CD14-positive monocyte (primary cell): ENCODE data around the gene GRM4. TPM values are rescaled to one million over a fixed set of nuclear protein-coding genes. Genes with fewer than 3 reads are reported as not detected.

Experiments
- DNase-seq, 3 donors: peaks; one replicate each; pipeline ENCODE4 v3.0.0-alpha.2; 2011 to 2022
- H2AFZ ChIP-seq: 2 replicates; pipeline ENCODE4 v1.6.0; 2012; ENCODE audit warnings: mild to moderate bottlenecking, low read depth, low read length, inconsistent platforms; ENCODE audit not compliant: insufficient read depth, poor library complexity, severe bottlenecking
- H3K27ac ChIP-seq, 2 donors: 1 replicate in 1 of 2; 2 replicates in 1 of 2; pipeline ENCODE4 v1.5.1; 2012 to 2013; ENCODE audit warnings: low read length in 2 of 2, control low read depth in 1 of 2, inconsistent platforms in 1 of 2, low read depth in 1 of 2, mild to moderate bottlenecking in 1 of 2
- H3K27me3 ChIP-seq, 2 donors: one replicate each; pipeline versions ENCODE4 v1.6.0 to v1.6.1; 2011 to 2013; ENCODE audit warnings: low read length in 2 of 2; ENCODE audit not compliant: control insufficient read depth in 2 of 2, insufficient read depth in 2 of 2
- H3K36me3 ChIP-seq, 2 donors: replicated peaks in 1 of 2; 1 replicate in 1 of 2; 2 replicates in 1 of 2; pipeline versions ENCODE4 v1.5.1 to v1.6.1; 2012 to 2013; ENCODE audit warnings: low read length in 2 of 2, control low read depth in 1 of 2, inconsistent platforms in 1 of 2, mild to moderate bottlenecking in 1 of 2; ENCODE audit not compliant: insufficient read depth in 2 of 2, control insufficient read depth in 1 of 2
- H3K4me1 ChIP-seq, 2 donors: 1 replicate in 1 of 2; 2 replicates in 1 of 2; pipeline versions ENCODE4 v1.5.1 to v1.6.1; 2012 to 2013; ENCODE audit warnings: low read length in 2 of 2, control low read depth in 1 of 2, inconsistent platforms in 1 of 2, mild to moderate bottlenecking in 1 of 2, moderate library complexity in 1 of 2; ENCODE audit not compliant: insufficient read depth in 2 of 2, control insufficient read depth in 1 of 2
- H3K4me2 ChIP-seq: replicated peaks from 2 replicates; pipeline ENCODE3; 2012; ENCODE audit warnings: low read length, moderate library complexity, mild to moderate bottlenecking; ENCODE audit not compliant: poor library complexity, severe bottlenecking; ENCODE audit errors: extremely low read depth
- H3K4me3 ChIP-seq, 3 experiments: fragments of 200-600 bp in 1 of 3; sonication (generic) in 1 of 3; replicated peaks in 1 of 3; 1 replicate in 2 of 3; 2 replicates in 1 of 3; pipeline ENCODE4 v1.5.1; 2011 to 2013; ENCODE audit warnings: low read length in 3 of 3, mild to moderate bottlenecking in 3 of 3, control low read depth in 2 of 3, low read depth in 2 of 3, inconsistent platforms in 1 of 3, moderate library complexity in 1 of 3
- H3K79me2 ChIP-seq: 2 replicates; pipeline ENCODE4 v1.6.0; 2012; ENCODE audit warnings: mild to moderate bottlenecking, control low read depth, inconsistent platforms, low read length, moderate library complexity; ENCODE audit not compliant: insufficient read depth
- H3K9ac ChIP-seq: 2 replicates; pipeline ENCODE4 v1.6.0; 2017; ENCODE audit warnings: low read length, mild to moderate bottlenecking; ENCODE audit not compliant: insufficient read depth, poor library complexity, severe bottlenecking
- H3K9me3 ChIP-seq, 2 donors: replicated peaks in 1 of 2; 1 replicate in 1 of 2; 2 replicates in 1 of 2; pipeline versions ENCODE4 v1.5.1 to v1.6.1; 2012 to 2013; ENCODE audit warnings: low read length in 2 of 2, control low read depth in 1 of 2; ENCODE audit not compliant: control insufficient read depth in 1 of 2, insufficient read depth in 1 of 2
- H4K20me1 ChIP-seq: 2 replicates; pipeline ENCODE4 v1.6.0; 2012; ENCODE audit warnings: mild to moderate bottlenecking, low read length, control low read depth, moderate library complexity; ENCODE audit not compliant: insufficient read depth
- H3K27ac Mint-ChIP-seq, 7 donors: one replicate each; pipeline ENCODE4 v1.8.0; 2020; ENCODE audit warnings: mild to moderate bottlenecking in 7 of 7, mixed read lengths in 7 of 7, moderate library complexity in 6 of 7, inconsistent platforms in 2 of 7
- H3K27me3 Mint-ChIP-seq, 3 donors: one replicate each; pipeline ENCODE4 v1.8.0; 2021 to 2022; ENCODE audit warnings: low read depth in 3 of 3, mild to moderate bottlenecking in 3 of 3, mixed read lengths in 3 of 3, moderate library complexity in 3 of 3, inconsistent platforms in 1 of 3
- H3K36me3 Mint-ChIP-seq, 2 donors: one replicate each; pipeline ENCODE4 v1.8.0; 2020; ENCODE audit warnings: mixed read lengths in 2 of 2, inconsistent platforms in 1 of 2, mild to moderate bottlenecking in 1 of 2
- H3K4me1 Mint-ChIP-seq: one replicate; pipeline ENCODE4 v1.8.0; 2020; ENCODE audit warnings: mild to moderate bottlenecking, mixed read lengths
- H3K4me3 Mint-ChIP-seq, 2 donors: one replicate each; pipeline ENCODE4 v1.8.0; 2020; ENCODE audit warnings: mild to moderate bottlenecking in 2 of 2, mixed read lengths in 2 of 2, moderate library complexity in 1 of 2
- H3K9me3 Mint-ChIP-seq, 7 donors: one replicate each; pipeline ENCODE4 v1.8.0; 2020 to 2022; ENCODE audit warnings: mixed read lengths in 7 of 7, mild to moderate bottlenecking in 6 of 7, moderate library complexity in 6 of 7, inconsistent platforms in 2 of 7
- CTCF ChIP-seq: fragments of 200-600 bp; IDR thresholded peaks from one replicate; pipeline ENCODE4 v1.8.0; 2022; ENCODE audit warnings: antibody characterized with exemption, mild to moderate bottlenecking
- WGBS: methylation state at CpG from one replicate; pipeline ENCODE4 v1.1.5; 2013; ENCODE audit warnings: missing lambda C conversion rate; ENCODE audit not compliant: insufficient coverage; 5-methylcytosine and 5-hydroxymethylcytosine counted together
- intact Hi-C, 2 donors: fragments of 100-400 bp; cut with micrococcal nuclease; formaldehyde crosslinking; loops; one replicate each; pipeline versions ENCODE4 v1.15.0 to v1.15.1; 2023
- polyA plus RNA-seq, 3 donors: library from polyadenylated mRNA; depleted of rRNA in 1 of 3; unstranded in 2 of 3; stranded (reverse) in 1 of 3; fragments of 300-500 nt in 2 of 3; fragments of >200 nt in 1 of 3; fragmentation: Illumina TruSeq in 2 of 3; gene quantifications; 1 replicate in 2 of 3; 2 replicates in 1 of 3; pipeline ENCODE4 v1.2.3, GENCODE V29; 2012 to 2021

GRM4 gene
- polyA plus RNA-seq, 3 donors = not detected

- no peak overlapping the region for H3K4me2 ChIP-seq
- no peaks in the 10 kb centered on the region for H3K4me1 ChIP-seq
- no peaks in the 10 kb centered on the region for H3K4me1 Mint-ChIP-seq
- H3K36me3 ChIP-seq = no peaks in the 10 kb centered on the region
- no peak overlapping the region for H2AFZ ChIP-seq
- H3K4me3 Mint-ChIP-seq = no peak overlapping the region
- H3K27ac Mint-ChIP-seq = no peak overlapping the region
- intact Hi-C loops = no loop called here
- no peak overlapping the region for H3K4me3 ChIP-seq
- peaks cover 5 to 22% (median 10%) of the 10 kb centered on the region in 3 donors for H3K27me3 Mint-ChIP-seq
- TF ChIP-seq CTCF = no peak
- peaks cover 0 to 16% (median 10%) of the 10 kb centered on the region in 7 donors for H3K9me3 Mint-ChIP-seq
- H3K27ac ChIP-seq = no peak overlapping the region
- H3K9me3 ChIP-seq = peaks cover 0 to 3% of the 10 kb centered on the region in 2 donors
- no peaks in the 10 kb centered on the region for H3K36me3 Mint-ChIP-seq
- no peak for DNase-seq
- H4K20me1 ChIP-seq = no peaks in the 10 kb centered on the region
- no peak overlapping the region for H3K9ac ChIP-seq
- no peaks in the 10 kb centered on the region for H3K79me2 ChIP-seq
- no peaks in the 10 kb centered on the region for H3K27me3 ChIP-seq
- WGBS = 81% methylated on average over 4 of the region's 8 CpGs
These were observed 100.1 kb downstream of the GRM4 start for GRCh38 chr6:34045771-34046170.

GRCh38 chr6:34044945-34045595 is 100.8 kb downstream of the GRM4 start:
- H3K27ac Mint-ChIP-seq = no peak overlapping the region
- no peak for TF ChIP-seq CTCF
- H3K36me3 ChIP-seq = no peaks in the 10 kb centered on the region
- no peaks in the 10 kb centered on the region for H3K4me1 Mint-ChIP-seq
- no peak overlapping the region for H3K9ac ChIP-seq
- no peak for DNase-seq
- H3K27me3 ChIP-seq = no peaks in the 10 kb centered on the region
- H3K4me3 ChIP-seq = no peak overlapping the region
- H3K4me2 ChIP-seq = no peak overlapping the region
- H3K4me1 ChIP-seq = no peaks in the 10 kb centered on the region
- no peak overlapping the region for H3K4me3 Mint-ChIP-seq
- no peak overlapping the region for H2AFZ ChIP-seq
- no peaks in the 10 kb centered on the region for H4K20me1 ChIP-seq
- intact Hi-C loops = no loop called here
- H3K9me3 Mint-ChIP-seq = peaks cover 0 to 16% (median 10%) of the 10 kb centered on the region in 7 donors
- no peaks in the 10 kb centered on the region for H3K36me3 Mint-ChIP-seq
- no peaks in the 10 kb centered on the region for H3K79me2 ChIP-seq
- peaks cover 3 to 22% (median 9%) of the 10 kb centered on the region in 3 donors for H3K27me3 Mint-ChIP-seq
- H3K27ac ChIP-seq = no peak overlapping the region
- WGBS = 63% methylated on average over 9 of the region's 13 CpGs
- peaks cover 0 to 3% of the 10 kb centered on the region in 2 donors for H3K9me3 ChIP-seq
